ENCODE results near the gene ADAM8.
"Not testable (repeated sequence)": the region's sequence is repeated elsewhere in the genome, so short reads cannot be mapped to it uniquely, and the experiment has no call there.

The ADAM8 gene

DNA sequence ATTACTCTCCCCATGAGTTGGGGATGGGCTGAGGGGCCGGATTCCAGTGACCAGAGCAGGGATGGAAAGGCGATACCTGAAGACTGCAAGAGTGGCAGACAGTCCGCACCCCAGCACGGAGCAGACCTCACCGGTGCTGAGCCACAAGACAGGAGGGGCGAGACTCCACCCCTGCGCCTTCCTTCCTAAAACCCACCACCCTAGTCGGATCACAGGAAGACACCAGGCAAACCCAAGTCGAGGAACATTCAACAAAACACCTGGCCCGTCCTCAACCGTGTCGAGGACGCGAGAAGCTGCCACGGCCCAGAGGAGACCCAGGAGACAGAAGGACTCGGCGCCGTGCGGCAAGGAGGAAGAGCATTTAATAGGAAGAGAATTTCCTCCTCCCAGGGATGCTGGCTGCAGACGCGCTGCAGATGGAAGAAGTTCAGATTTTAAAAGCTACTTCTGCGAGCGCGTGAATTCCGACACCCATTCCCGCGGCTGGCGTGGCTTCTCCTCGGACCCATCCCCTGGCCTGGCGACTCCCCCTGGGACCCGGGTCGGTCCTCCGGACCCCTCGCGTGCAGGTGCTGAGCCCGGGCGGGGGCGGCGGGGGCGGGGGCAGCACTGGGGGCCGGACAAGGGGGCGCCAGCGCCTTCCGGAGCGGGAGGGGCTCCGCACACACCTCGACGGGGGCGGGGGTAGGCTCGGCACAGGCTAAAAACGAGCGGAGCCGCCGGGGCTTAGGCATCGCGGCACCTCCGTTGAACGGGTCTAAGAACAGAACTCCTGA lies 47.2 kb downstream of the ADAM8 start:
- Histone ChIP-seq H3K9me3 (replicated peaks in 1 of 11) (0 out of 22 replicates have a peak, but pooled peaks cover 0 to 4% (median 0%) of the 10 kb centered on the region in 11 experiments), H3K4me3 (no peak overlapping the region; a peak in 1 of 20 replicates), H3K27ac (no peak overlapping the region), H3K36me3 (no peaks in the 10 kb centered on the region), H3K27me3 (peaks cover 95 to 100% (median 100%) of the 10 kb centered on the region in 11 experiments), H3K4me2 (peak overlapping the region in 1 of 11 experiments; percentile 12; a peak in 1 of 22 replicates), H3K9ac (no peak overlapping the region), H4K20me1 (peaks cover 0 to 40% (median 6%) of the 10 kb centered on the region in 11 experiments; a peak in 8 of 22 replicates), H3K4me1 (peaks cover 20 to 52% (median 42%) of the 10 kb centered on the region in 10 experiments)
- no peak for TF ChIP-seq Cebpa-rat (IDR thresholded peaks at IDR 0.05)

DNA sequence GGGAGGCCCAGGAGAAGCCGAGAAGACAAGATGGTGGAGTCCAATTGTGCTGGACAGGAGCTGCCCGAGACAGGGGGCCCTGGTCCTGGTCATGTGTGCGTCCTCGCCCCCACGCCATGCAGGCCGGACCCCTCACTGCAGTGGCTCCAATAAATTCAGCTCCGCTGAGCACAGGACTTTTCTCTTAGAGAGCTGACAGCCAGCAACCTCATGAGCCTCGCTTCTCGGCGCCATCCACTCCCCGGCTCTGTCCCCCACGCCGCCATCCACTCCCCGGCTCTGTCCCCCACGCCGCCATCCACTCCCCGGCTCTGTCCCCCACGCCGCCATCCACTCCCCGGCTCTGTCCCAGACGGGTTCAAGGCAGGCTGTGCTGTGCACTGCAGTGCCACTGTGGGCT lies 49.4 kb downstream of the ADAM8 start:
- H3K27ac ChIP-seq = no peak overlapping the region
- H3K4me2 ChIP-seq = peak overlapping the region in 1 of 11 experiments; percentile 88; a peak in 1 of 22 replicates
- H3K9me3 ChIP-seq (replicated peaks in 1 of 11) = 0 out of 22 replicates have a peak, but pooled peaks cover 0 to 4% (median 0%) of the 10 kb centered on the region in 11 experiments
- peaks cover 79 to 86% (median 85%) of the 10 kb centered on the region in 11 experiments for H3K27me3 ChIP-seq
- no peak for TF ChIP-seq Cebpa-rat (IDR thresholded peaks at IDR 0.05)
- no peaks in the 10 kb centered on the region for H3K36me3 ChIP-seq
- no peak overlapping the region for H3K9ac ChIP-seq
- H3K4me3 ChIP-seq = no peak overlapping the region
- H3K4me1 ChIP-seq = peaks cover 20 to 51% (median 44%) of the 10 kb centered on the region in 10 experiments
- peaks cover 0 to 40% (median 6%) of the 10 kb centered on the region in 11 experiments; a peak in 8 of 22 replicates for H4K20me1 ChIP-seq

DNA sequence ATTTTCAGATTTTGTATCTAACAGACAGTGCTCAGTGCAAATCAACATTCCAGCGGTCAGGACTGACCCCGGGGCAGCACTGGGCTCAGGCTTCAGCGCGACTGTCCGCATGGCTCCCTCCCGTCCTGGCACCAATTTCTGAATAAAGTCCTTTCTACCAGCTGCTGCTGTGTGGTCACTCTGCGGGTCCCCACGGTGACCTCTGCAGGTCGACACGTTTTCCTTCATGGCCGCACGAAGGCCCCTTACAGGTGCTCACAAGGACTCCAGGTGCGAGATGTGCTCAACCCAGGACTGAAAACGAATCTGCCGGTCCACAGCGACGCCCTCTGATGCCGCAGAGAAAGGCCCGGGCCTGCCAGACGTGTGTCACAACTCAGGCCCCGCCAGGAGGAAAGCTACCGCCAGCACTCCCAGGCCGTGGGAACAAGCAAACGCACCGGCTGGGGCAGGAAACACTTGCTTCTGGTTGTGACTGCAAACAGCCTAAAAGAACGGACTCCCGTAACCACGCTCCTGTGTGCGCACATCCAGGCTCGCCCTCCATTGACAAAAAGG lies 50.3 kb downstream of the ADAM8 start:
- Histone ChIP-seq H3K4me2 (peak overlapping the region; percentile 80 to 95 (median 91)), H3K9ac (no peak overlapping the region), H3K4me1 (peaks cover 20 to 42% (median 34%) of the 10 kb centered on the region in 10 experiments), H3K9me3 (replicated peaks in 1 of 11) (0 out of 22 replicates have a peak, but pooled peaks cover 0 to 4% (median 0%) of the 10 kb centered on the region in 11 experiments), H3K4me3 (peak overlapping the region in 2 of 10 experiments; percentile 34 to 40; a peak in 1 of 20 replicates), H4K20me1 (peaks cover 0 to 36% (median 6%) of the 10 kb centered on the region in 11 experiments; a peak in 7 of 22 replicates), H3K27me3 (peaks cover 70 to 76% (median 75%) of the 10 kb centered on the region in 11 experiments), H3K36me3 (no peaks in the 10 kb centered on the region), H3K27ac (no peak overlapping the region)
- TF ChIP-seq Cebpa-rat (IDR thresholded peaks at IDR 0.05) = no peak

DNA sequence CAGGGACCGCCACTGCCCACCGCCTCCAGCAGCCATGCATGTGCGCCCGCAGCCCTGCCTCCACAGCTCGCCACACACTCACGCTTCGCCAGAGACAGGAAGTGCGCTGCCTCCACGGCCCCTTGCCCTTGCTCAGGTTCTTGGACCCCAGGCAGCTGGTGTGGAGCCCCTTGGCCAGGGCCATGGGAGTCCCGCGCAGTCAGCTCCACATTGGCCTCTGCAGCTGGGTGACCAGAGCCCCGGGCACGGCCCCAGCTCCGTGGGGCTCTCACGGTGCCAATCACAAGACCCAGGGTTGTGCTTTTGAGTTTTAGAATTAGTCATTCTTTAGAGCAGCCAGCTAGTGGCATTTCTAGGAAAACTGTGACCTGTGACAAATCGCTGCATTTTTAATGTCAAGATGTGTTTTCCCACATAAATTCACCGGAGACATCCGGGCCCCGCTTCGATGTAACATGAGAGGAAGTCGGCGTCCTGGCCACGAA lies 50.9 kb downstream of the ADAM8 start:
- no peaks in the 10 kb centered on the region for H3K36me3 ChIP-seq
- peak overlapping the region in 7 of 10 experiments; percentile 11 to 40 (median 14); a peak in 8 of 20 replicates for H3K4me3 ChIP-seq
- H3K27me3 ChIP-seq = peaks cover 64 to 71% (median 70%) of the 10 kb centered on the region in 11 experiments
- H3K9ac ChIP-seq = peak overlapping the region in 9 of 11 experiments; percentile 2 to 55 (median 32); a peak in 9 of 22 replicates
- peak overlapping the region; percentile 80 to 95 (median 91) for H3K4me2 ChIP-seq
- peaks cover 0 to 32% (median 6%) of the 10 kb centered on the region in 11 experiments; a peak in 7 of 22 replicates for H4K20me1 ChIP-seq
- 0 out of 22 replicates have a peak, but pooled peaks cover 0 to 4% (median 0%) of the 10 kb centered on the region in 11 experiments for H3K9me3 ChIP-seq (replicated peaks in 1 of 11)
- peak overlapping the region in 10 of 11 experiments; percentile 28 to 60 (median 46); a peak in 14 of 22 replicates for H3K27ac ChIP-seq
- peaks cover 20 to 41% (median 32%) of the 10 kb centered on the region in 10 experiments for H3K4me1 ChIP-seq
- no peak for TF ChIP-seq Cebpa-rat (IDR thresholded peaks at IDR 0.05)

DNA sequence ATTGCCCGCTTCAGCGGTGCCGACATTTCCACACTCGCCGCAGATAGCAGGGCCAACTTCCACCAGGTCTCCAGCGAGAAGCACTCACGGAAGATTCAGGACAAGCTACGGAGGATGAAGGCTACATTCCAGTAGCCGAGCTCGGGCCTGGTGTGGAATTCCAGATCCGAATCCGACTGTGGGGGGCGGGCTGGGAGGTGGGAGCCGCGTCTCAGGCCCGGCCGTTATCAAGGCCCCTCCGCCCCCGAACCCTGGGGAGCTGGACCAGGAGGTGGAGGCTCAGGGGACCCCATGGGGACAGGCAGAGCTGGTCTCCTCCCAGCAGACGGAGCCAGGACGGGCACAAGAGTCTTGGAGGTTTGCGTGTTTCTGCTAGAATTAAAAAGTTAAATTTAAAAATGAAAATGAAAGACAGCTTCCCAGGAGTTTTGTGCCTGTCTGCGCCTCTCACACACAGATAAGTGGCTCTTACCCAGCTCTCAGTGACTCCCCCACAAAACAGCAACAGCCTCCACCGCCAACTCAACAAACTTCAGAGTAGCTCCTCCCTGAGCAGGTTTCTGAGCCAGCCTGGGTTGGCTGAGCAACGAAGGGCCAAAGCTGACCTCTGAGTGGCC lies 51.8 kb downstream of the ADAM8 start:
- peak overlapping the region; percentile 80 to 95 (median 91) for H3K4me2 ChIP-seq
- H3K36me3 ChIP-seq = no peaks in the 10 kb centered on the region
- no peak for TF ChIP-seq Cebpa-rat (IDR thresholded peaks at IDR 0.05)
- H3K9me3 ChIP-seq (replicated peaks in 1 of 11) = no peaks in the 10 kb centered on the region
- H4K20me1 ChIP-seq = peaks cover 0 to 27% (median 5%) of the 10 kb centered on the region in 11 experiments; a peak in 6 of 22 replicates
- peaks cover 55 to 63% (median 62%) of the 10 kb centered on the region in 11 experiments for H3K27me3 ChIP-seq
- H3K9ac ChIP-seq = peak overlapping the region in 9 of 11 experiments; percentile 13 to 55 (median 32); a peak in 10 of 22 replicates
- H3K4me1 ChIP-seq = peaks cover 22 to 38% (median 32%) of the 10 kb centered on the region in 10 experiments
- peak overlapping the region in 4 of 10 experiments; percentile 11 to 40 (median 20); a peak in 6 of 20 replicates for H3K4me3 ChIP-seq
- peak overlapping the region in 10 of 11 experiments; percentile 28 to 60 (median 46); a peak in 15 of 22 replicates for H3K27ac ChIP-seq

DNA sequence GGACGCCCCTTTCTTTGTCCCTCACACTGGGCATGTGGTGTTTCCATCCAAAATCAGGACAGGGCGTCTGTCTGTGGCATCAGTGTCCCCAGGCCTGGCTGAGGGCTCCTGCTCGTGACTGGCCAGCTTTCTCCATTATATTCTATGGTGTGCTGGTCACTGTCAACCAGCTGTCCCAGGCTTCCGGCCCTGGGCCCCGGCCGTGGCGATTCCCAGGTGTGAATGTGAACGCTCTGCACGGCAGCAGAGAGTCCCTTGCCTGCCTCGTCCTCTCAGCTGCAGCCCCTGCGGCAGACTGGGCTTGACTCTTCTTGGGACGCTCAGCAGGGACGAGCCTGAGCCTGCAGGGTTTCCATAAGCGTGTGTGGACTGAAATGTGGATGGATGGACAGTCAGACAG lies 52.6 kb downstream of the ADAM8 start:
- no peaks in the 10 kb centered on the region for H3K9me3 ChIP-seq (replicated peaks in 1 of 11)

DNA sequence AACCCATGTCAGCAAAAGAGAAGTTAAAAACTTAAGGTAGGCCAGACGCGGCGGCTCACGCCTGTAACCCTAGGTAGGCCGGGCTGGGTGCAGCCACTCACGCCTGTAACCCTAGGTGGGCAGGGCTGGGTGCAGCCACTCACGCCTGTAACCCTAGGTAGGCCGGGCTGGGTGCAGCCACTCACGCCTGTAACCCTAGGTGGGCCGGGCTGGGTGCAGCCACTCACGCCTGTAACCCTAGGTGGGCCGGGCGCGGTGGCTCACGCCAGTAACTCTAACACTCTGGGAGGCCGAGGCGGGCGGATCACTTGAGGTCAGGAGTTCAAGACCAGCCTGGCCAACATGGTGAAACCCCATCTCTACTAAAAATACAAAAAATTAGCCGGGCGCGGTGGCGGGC lies 54.9 kb downstream of the ADAM8 start:
- H3K4me3 ChIP-seq; H3K4me2 ChIP-seq; H3K9me3 ChIP-seq (replicated peaks in 1 of 11); H3K9ac ChIP-seq; H3K36me3 ChIP-seq; H3K27ac ChIP-seq: not testable (repeated sequence)
- H3K27me3 ChIP-seq = peaks cover 24 to 45% (median 41%) of the 10 kb centered on the region in 11 experiments
- peaks cover 25 to 45% (median 40%) of the 10 kb centered on the region in 10 experiments for H3K4me1 ChIP-seq
- H4K20me1 ChIP-seq = peaks cover 0 to 21% (median 0%) of the 10 kb centered on the region in 11 experiments; a peak in 4 of 22 replicates

More for the DNA sequence above, 52.6 kb downstream of the ADAM8 start:
- Histone ChIP-seq H3K4me1 (peaks cover 25 to 40% (median 36%) of the 10 kb centered on the region in 10 experiments), H3K27ac (no peak overlapping the region), H3K36me3 (no peaks in the 10 kb centered on the region), H3K27me3 (peaks cover 47 to 63% (median 62%) of the 10 kb centered on the region in 11 experiments), H3K9ac (no peak overlapping the region), H3K4me3 (no peak overlapping the region), H3K4me2 (peak overlapping the region in 1 of 11 experiments; percentile 92; a peak in 1 of 22 replicates), H4K20me1 (peaks cover 0 to 24% (median 2%) of the 10 kb centered on the region in 11 experiments; a peak in 6 of 22 replicates)
- no peak for TF ChIP-seq Cebpa-rat (IDR thresholded peaks at IDR 0.05)

DNA sequence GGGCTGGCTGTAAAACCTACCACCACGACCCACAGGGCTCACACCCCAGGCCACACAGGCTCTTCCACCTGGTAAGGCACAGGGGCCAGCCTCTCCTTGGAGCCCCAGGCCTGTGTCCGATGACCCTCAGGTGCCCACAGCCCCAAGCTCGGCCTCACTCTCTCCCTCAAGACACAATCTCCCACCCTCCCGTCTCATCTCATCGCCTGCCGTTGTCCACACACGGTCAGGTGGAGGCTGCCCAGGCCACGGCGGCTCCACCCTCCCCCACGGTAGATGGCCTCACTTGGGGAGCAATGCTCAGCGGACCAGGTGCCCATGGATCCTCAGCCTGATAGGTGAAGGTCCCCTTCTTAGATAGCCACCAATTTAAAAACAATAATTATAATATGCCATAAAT lies 55.3 kb downstream of the ADAM8 start:
- Histone ChIP-seq H3K9ac (no peak overlapping the region), H4K20me1 (peaks cover 0 to 21% (median 0%) of the 10 kb centered on the region in 11 experiments; a peak in 4 of 22 replicates), H3K4me3 (no peak overlapping the region), H3K4me2 (no peak overlapping the region), H3K9me3 (replicated peaks in 1 of 11) (no peaks in the 10 kb centered on the region), H3K27me3 (peaks cover 20 to 40% (median 36%) of the 10 kb centered on the region in 11 experiments), H3K27ac (no peak overlapping the region), H3K4me1 (peaks cover 22 to 41% (median 35%) of the 10 kb centered on the region in 10 experiments), H3K36me3 (no peaks in the 10 kb centered on the region)
- TF ChIP-seq Cebpa-rat (IDR thresholded peaks at IDR 0.05) = no peak

Measured in BLaER1 treated with 17β-estradiol and CSF1 and Interleukin-3, amounts not matched to agents 10 nM and 100 nM (cell line).